Myocyte (in vitro differentiated cells): ENCODE data around the gene ZNF768. TPM values are rescaled to one million over a fixed set of nuclear protein-coding genes. Genes with fewer than 3 reads are reported as not detected.
A peak's percentile ranks its signal among the peaks of the same experiment; 100 is the strongest.
"Not testable (repeated sequence)": the region's sequence is repeated elsewhere in the genome, so short reads cannot be mapped to it uniquely, and the experiment has no call there.

Experiments used
- DNase-seq: peaks from one replicate; pipeline ENCODE4 v3.0.0-alpha.2; 2012; ENCODE audit warnings: low read depth
- total RNA-seq: library from RNA; depleted of rRNA; stranded (reverse); fragments of >200 nt; gene quantifications from 2 replicates; pipeline ENCODE4 v1.2.3, GENCODE V29; 2014

The ZNF768 gene
- total RNA-seq, 1 donor from 2014 or later: 56.8 TPM

GRCh38 chr16:30533748-30534367 is 7.5 kb upstream of the ZNF768 start:
- DNase-seq: peak; percentile 10

GRCh38 chr16:30533146-30533522 is 6.8 kb upstream of the ZNF768 start:
- DNase-seq: no peak

GRCh38 chr16:30532285-30533145 is 6.1 kb upstream of the ZNF768 start:
- no peak for DNase-seq

- DNase-seq: peak; percentile 52
Measured at GRCh38 chr16:30530163-30531037, 4.0 kb upstream of the ZNF768 start.

- DNase-seq: no peak
Measured at GRCh38 chr16:30528799-30529457, 2.6 kb upstream of the ZNF768 start.

- no peak for DNase-seq
Measured at GRCh38 chr16:30527635-30528178, 1.3 kb upstream of the ZNF768 start.

- DNase-seq: peak; percentile 99
Measured at GRCh38 chr16:30526823-30527634, 663 bp upstream of the ZNF768 start.

GRCh38 chr16:30525844-30526136 is 576 bp downstream of the ZNF768 start:
- no peak for DNase-seq

GRCh38 chr16:30524575-30525568 is 1.5 kb downstream of the ZNF768 start:
- DNase-seq: no peak

GRCh38 chr16:30523768-30524574 is 2.4 kb downstream of the ZNF768 start:
- no peak for DNase-seq

GRCh38 chr16:30522702-30523463 is 3.5 kb downstream of the ZNF768 start:
- not testable (repeated sequence) for DNase-seq

- DNase-seq: no peak
Measured at GRCh38 chr16:30521873-30522641, 4.3 kb downstream of the ZNF768 start.

GRCh38 chr16:30521476-30521872 is 4.9 kb downstream of the ZNF768 start:
- DNase-seq: no peak

- DNase-seq: no peak
Measured at GRCh38 chr16:30519120-30520049, 7.0 kb downstream of the ZNF768 start.

GRCh38 chr16:30518552-30518951 is 7.8 kb downstream of the ZNF768 start:
- DNase-seq: no peak
